ENCODE results near the gene RYK.
"Not testable (repeated sequence)": the region's sequence is repeated elsewhere in the genome, so short reads cannot be mapped to it uniquely, and the experiment has no call there.

Gene RYK

GRCh38 chr3:134277066-134277660, 26.5 kb upstream of the RYK start:
- no peak overlapping the region for H3K4me3 ChIP-seq (ENCODE audit: low read length)
- no peak for TF ChIP-seq ZNF274 (IDR thresholded peaks at IDR 0.05; ENCODE audit: low read depth, low read length)

GRCh38 chr3:134276086-134276485, 25.4 kb upstream of the RYK start:
- TF ChIP-seq ZNF274 (IDR thresholded peaks at IDR 0.05; ENCODE audit: low read depth, low read length): no peak
- no peak overlapping the region for H3K4me3 ChIP-seq (ENCODE audit: low read length)

- not testable (repeated sequence) for H3K4me3 ChIP-seq (ENCODE audit: low read length)
Measured at GRCh38 chr3:134275110-134275509, 24.5 kb upstream of the RYK start.

- no peak overlapping the region for H3K4me3 ChIP-seq (ENCODE audit: low read length)
- TF ChIP-seq ZNF274 (IDR thresholded peaks at IDR 0.05; ENCODE audit: low read depth, low read length): no peak
Measured at GRCh38 chr3:134274571-134274970, 23.9 kb upstream of the RYK start.

GRCh38 chr3:134267996-134268395, 17.3 kb upstream of the RYK start:
- no peak for TF ChIP-seq ZNF274 (IDR thresholded peaks at IDR 0.05; ENCODE audit: low read depth, low read length)
- no peak overlapping the region for H3K4me3 ChIP-seq (ENCODE audit: low read length)

GRCh38 chr3:134260987-134261386, 10.3 kb upstream of the RYK start:
- no peak overlapping the region for H3K4me3 ChIP-seq (ENCODE audit: low read length)
- no peak for TF ChIP-seq ZNF274 (IDR thresholded peaks at IDR 0.05; ENCODE audit: low read depth, low read length)

- no peak overlapping the region for H3K4me3 ChIP-seq (ENCODE audit: low read length)
- TF ChIP-seq ZNF274 (IDR thresholded peaks at IDR 0.05; ENCODE audit: low read depth, low read length): no peak
Measured at GRCh38 chr3:134258761-134259347, 8.2 kb upstream of the RYK start.

GRCh38 chr3:134255404-134255803, 4.7 kb upstream of the RYK start:
- TF ChIP-seq ZNF274 (IDR thresholded peaks at IDR 0.05; ENCODE audit: low read depth, low read length): no peak
- H3K4me3 ChIP-seq (ENCODE audit: low read length): no peak overlapping the region

- no peak overlapping the region for H3K4me3 ChIP-seq (ENCODE audit: low read length)
- no peak for TF ChIP-seq ZNF274 (IDR thresholded peaks at IDR 0.05; ENCODE audit: low read depth, low read length)
Measured at GRCh38 chr3:134253475-134254226, 3.0 kb upstream of the RYK start.

GRCh38 chr3:134252766-134253165, 2.1 kb upstream of the RYK start:
- no peak overlapping the region for H3K4me3 ChIP-seq (ENCODE audit: low read length)
- TF ChIP-seq ZNF274 (IDR thresholded peaks at IDR 0.05; ENCODE audit: low read depth, low read length): no peak

GRCh38 chr3:134251731-134252391, 1.2 kb upstream of the RYK start:
- no peak for TF ChIP-seq ZNF274 (IDR thresholded peaks at IDR 0.05; ENCODE audit: low read depth, low read length)
- H3K4me3 ChIP-seq (ENCODE audit: low read length): no peak overlapping the region

GRCh38 chr3:134249935-134250716, 533 bp downstream of the RYK start:
- TF ChIP-seq ZNF274 (IDR thresholded peaks at IDR 0.05; ENCODE audit: low read depth, low read length): no peak
- H3K4me3 ChIP-seq (ENCODE audit: low read length): peak overlapping the region; percentile 84

GRCh38 chr3:134249296-134249841, 1.3 kb downstream of the RYK start:
- H3K4me3 ChIP-seq (ENCODE audit: low read length): peak overlapping the region; percentile 84
- TF ChIP-seq ZNF274 (IDR thresholded peaks at IDR 0.05; ENCODE audit: low read depth, low read length): no peak

- no peak overlapping the region for H3K4me3 ChIP-seq (ENCODE audit: low read length)
- TF ChIP-seq ZNF274 (IDR thresholded peaks at IDR 0.05; ENCODE audit: low read depth, low read length): no peak
Measured at GRCh38 chr3:134244921-134245320, 5.7 kb downstream of the RYK start.
